ENCODE data around the gene POU3F1.

GRCh38 chr1:38018864-38019343, 27.7 kb downstream of the POU3F1 start:
- TF ChIP-seq CTCF (IDR thresholded peaks at IDR 0.05; ENCODE audit: low read depth, low read length), result peak; percentile 57
- TF ChIP-seq EZH2phosphoT487 (IDR thresholded peaks at IDR 0.05; ENCODE audit: low read depth), result no peak

Data from OCI-LY3 (cell line).